HL-60 (cell line): ENCODE measurements around the gene ADAR.

Source experiments
- CTCF ChIP-seq: IDR thresholded peaks from one replicate; pipeline ENCODE4 v1.5.1; 2011; ENCODE audit warnings: low read length, control low read depth, inconsistent platforms; ENCODE audit not compliant: insufficient read depth
- GABPA ChIP-seq: IDR thresholded peaks from 2 replicates; pipeline ENCODE4 v1.6.1; 2012; ENCODE audit warnings: low read depth
- POLR2AphosphoS5 ChIP-seq: IDR thresholded peaks from 2 replicates; pipeline ENCODE4 v1.6.1; 2012; ENCODE audit warnings: low read depth
- REST ChIP-seq: IDR thresholded peaks from 2 replicates; pipeline ENCODE4 v1.6.1; 2012; ENCODE audit warnings: low read depth; ENCODE audit not compliant: insufficient replicate concordance
- SPI1 ChIP-seq: IDR thresholded peaks from 2 replicates; pipeline ENCODE4 v1.6.1; 2012; ENCODE audit warnings: low read depth, mild to moderate bottlenecking, borderline replicate concordance

GRCh38 chr1:154599658-154600057 is 8.3 kb downstream of the ADAR start:
- TF ChIP-seq REST (no peak), CTCF (no peak), GABPA (no peak), POLR2AphosphoS5 (no peak), SPI1 (no peak)
